ENCODE measurements around the gene PTPA.

Gene PTPA

GRCh38 chr9:129133082-129133481, 21.9 kb downstream of the PTPA start:
- POLR2A ChIA-PET = no interaction called here
- CTCF ChIA-PET = interaction anchor here (0.9 kb wide), 2 partner anchors 10 to 492 kb away, joined by 4 read pairs; no protein-coding TSS in a partner anchor
- no peak for DNase-seq (ENCODE audit: extremely low spot score)
- TF ChIP-seq FOXM1 (IDR thresholded peaks at IDR 0.05; ENCODE audit: borderline replicate concordance) (no peak), CTBP1 (IDR thresholded peaks at IDR 0.05; ENCODE audit: borderline replicate concordance) (no peak), FOXA1 (IDR thresholded peaks at IDR 0.05) (no peak), LEF1 (IDR thresholded peaks at IDR 0.05; ENCODE audit: borderline replicate concordance) (no peak), ARNT (IDR thresholded peaks at IDR 0.05) (no peak), L3MBTL2 (conservative IDR thresholded peaks at IDR 0.05) (no peak), FOXK2 (IDR thresholded peaks at IDR 0.05) (no peak)
- TF ChIP-seq, protein P1, sequence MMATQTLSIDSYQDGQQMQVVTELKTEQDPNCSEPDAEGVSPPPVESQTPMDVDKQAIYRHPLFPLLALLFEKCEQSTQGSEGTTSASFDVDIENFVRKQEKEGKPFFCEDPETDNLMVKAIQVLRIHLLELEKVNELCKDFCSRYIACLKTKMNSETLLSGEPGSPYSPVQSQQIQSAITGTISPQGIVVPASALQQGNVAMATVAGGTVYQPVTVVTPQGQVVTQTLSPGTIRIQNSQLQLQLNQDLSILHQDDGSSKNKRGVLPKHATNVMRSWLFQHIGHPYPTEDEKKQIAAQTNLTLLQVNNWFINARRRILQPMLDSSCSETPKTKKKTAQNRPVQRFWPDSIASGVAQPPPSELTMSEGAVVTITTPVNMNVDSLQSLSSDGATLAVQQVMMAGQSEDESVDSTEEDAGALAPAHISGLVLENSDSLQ (IDR thresholded peaks at IDR 0.05) = no peak

- ChIA-PET CTCF (interaction anchor here (0.9 kb wide), 1 partner anchor 39 kb away, joined by 7 read pairs; no protein-coding TSS in a partner anchor), POLR2A (no interaction called here)
- no peak for DNase-seq (ENCODE audit: extremely low spot score)
- TF ChIP-seq TARDBP (IDR thresholded peaks at IDR 0.05) (no peak), NFRKB (IDR thresholded peaks at IDR 0.05) (no peak), CTBP1 (IDR thresholded peaks at IDR 0.05; ENCODE audit: borderline replicate concordance) (no peak), FOXM1 (IDR thresholded peaks at IDR 0.05; ENCODE audit: borderline replicate concordance) (no peak), SUZ12 (IDR thresholded peaks at IDR 0.05) (no peak), ARNT (IDR thresholded peaks at IDR 0.05) (no peak), BHLHE40 (IDR thresholded peaks at IDR 0.05; ENCODE audit: borderline replicate concordance) (no peak), SP1 (IDR thresholded peaks at IDR 0.05) (no peak)
- TF ChIP-seq, protein P1 (IDR thresholded peaks at IDR 0.05) = no peak
Measured at GRCh38 chr9:129135476-129135875, 24.3 kb downstream of the PTPA start.

GRCh38 chr9:129136446-129137035, 25.3 kb downstream of the PTPA start:
- ChIA-PET POLR2A (interaction anchor here (1.4 kb wide), 1 partner anchor 353 kb away, joined by 3 read pairs; no protein-coding TSS in a partner anchor), CTCF (no interaction called here)
- no peak for TF ChIP-seq ELF4 (IDR thresholded peaks at IDR 0.05)
- no peak for TF ChIP-seq LEF1 (IDR thresholded peaks at IDR 0.05; ENCODE audit: borderline replicate concordance)
- DNase-seq (ENCODE audit: extremely low spot score) = no peak

GRCh38 chr9:129137292-129138143, 26.3 kb downstream of the PTPA start:
- DNase-seq (ENCODE audit: extremely low spot score) = no peak
- TF ChIP-seq TARDBP (IDR thresholded peaks at IDR 0.05) (no peak), NFRKB (IDR thresholded peaks at IDR 0.05) (no peak), FOXK2 (IDR thresholded peaks at IDR 0.05) (no peak), ELF4 (IDR thresholded peaks at IDR 0.05) (no peak), L3MBTL2 (conservative IDR thresholded peaks at IDR 0.05) (no peak), LEF1 (IDR thresholded peaks at IDR 0.05; ENCODE audit: borderline replicate concordance) (no peak), ARNT (IDR thresholded peaks at IDR 0.05) (no peak)
- ChIA-PET CTCF (interaction anchor here (1.4 to 1.8 kb wide), 3 partner anchors 12 to 487 kb away, joined by 3 to 12 read pairs (median 9); no protein-coding TSS in a partner anchor), POLR2A (interaction anchor here (1.4 kb wide), 1 partner anchor 352 kb away, joined by 3 read pairs; no protein-coding TSS in a partner anchor)

GRCh38 chr9:129138144-129138462, 26.9 kb downstream of the PTPA start:
- CTCF ChIA-PET = interaction anchor here (1.1 to 1.8 kb wide), 4 partner anchors 8 to 487 kb away, joined by 3 to 12 read pairs (median 6); no protein-coding TSS in a partner anchor
- POLR2A ChIA-PET = no interaction called here
- no peak for DNase-seq (ENCODE audit: extremely low spot score)
- no peak for TF ChIP-seq LEF1 (IDR thresholded peaks at IDR 0.05; ENCODE audit: borderline replicate concordance)
- TF ChIP-seq ZNF384 (IDR thresholded peaks at IDR 0.05) = no peak
- TF ChIP-seq FOXM1 (IDR thresholded peaks at IDR 0.05; ENCODE audit: borderline replicate concordance) = no peak
- TF ChIP-seq SP1 (IDR thresholded peaks at IDR 0.05) = no peak
- no peak for TF ChIP-seq ARNT (IDR thresholded peaks at IDR 0.05)
- no peak for TF ChIP-seq NFRKB (IDR thresholded peaks at IDR 0.05)
- TF ChIP-seq, protein P1 (IDR thresholded peaks at IDR 0.05) = no peak
- no peak for TF ChIP-seq HDGF (IDR thresholded peaks at IDR 0.05; ENCODE audit: borderline replicate concordance)
- TF ChIP-seq ELF4 (IDR thresholded peaks at IDR 0.05) = no peak
- no peak for TF ChIP-seq L3MBTL2 (conservative IDR thresholded peaks at IDR 0.05)
- TF ChIP-seq BHLHE40 (IDR thresholded peaks at IDR 0.05; ENCODE audit: borderline replicate concordance) = no peak
- TF ChIP-seq FOXK2 (IDR thresholded peaks at IDR 0.05) = no peak
- no peak for TF ChIP-seq SUZ12 (IDR thresholded peaks at IDR 0.05)
- no peak for TF ChIP-seq TARDBP (IDR thresholded peaks at IDR 0.05)
- no peak for TF ChIP-seq CTBP1 (IDR thresholded peaks at IDR 0.05; ENCODE audit: borderline replicate concordance)
- TF ChIP-seq FOXA1 (IDR thresholded peaks at IDR 0.05) = no peak
